Activated CD8-positive, alpha-beta T cell treated with anti-CD3 and anti-CD28 coated beads for 36 hours (primary cell): Measurements from ENCODE around the gene SNAPIN. TPM values are rescaled to one million over a fixed set of nuclear protein-coding genes. Genes with fewer than 3 reads are reported as not detected.

ENCODE experiments used
- ATAC-seq: fragments of 200-7000 bp; cut with Tn5 transposase; one replicate; pipeline ENCODE4 v1.10.0; 2021; ENCODE audit warnings: mild to moderate bottlenecking, moderate library complexity
- CTCF ChIA-PET: fragments of 350-600 bp; sonication (Branson Sonifier 250); formaldehyde crosslinking; loops from one replicate; lab custom pipeline; 2021; ENCODE audit warnings: antibody characterized with exemption; lab: Charles Lee
- POLR2A ChIA-PET: fragments of 350-600 bp; sonication (Branson Sonifier 250); formaldehyde crosslinking; loops from one replicate; lab custom pipeline; 2021; ENCODE audit warnings: antibody characterized with exemption; lab: Charles Lee
- DNase-seq: peaks from one replicate; pipeline ENCODE4 v3.0.0-alpha.2; 2020
- H3K27ac Mint-ChIP-seq: one replicate; pipeline ENCODE4 v1.8.0; 2021; ENCODE audit warnings: mild to moderate bottlenecking, mixed read lengths
- H3K27me3 Mint-ChIP-seq: one replicate; pipeline ENCODE4 v1.8.0; 2021; ENCODE audit warnings: mixed read lengths
- H3K36me3 Mint-ChIP-seq: one replicate; pipeline ENCODE4 v1.8.0; 2021; ENCODE audit warnings: low read depth, mixed read lengths
- H3K4me1 Mint-ChIP-seq: one replicate; pipeline ENCODE4 v1.8.0; 2021; ENCODE audit warnings: low read depth, mixed read lengths
- H3K4me3 Mint-ChIP-seq: one replicate; pipeline ENCODE4 v1.8.0; 2021; ENCODE audit warnings: mild to moderate bottlenecking, moderate library complexity, mixed read lengths
- H3K9me3 Mint-ChIP-seq: one replicate; pipeline ENCODE4 v1.8.0; 2021; ENCODE audit warnings: mixed read lengths
- CTCF ChIP-seq: fragments of 200-600 bp; IDR thresholded peaks from one replicate; pipeline ENCODE4 v1.8.0; 2022; ENCODE audit warnings: antibody characterized with exemption, mild to moderate bottlenecking
- intact Hi-C: fragments of 100-400 bp; cut with micrococcal nuclease; formaldehyde crosslinking; loops from one replicate; pipeline ENCODE4 v1.10.0; 2022
- microRNA-seq: library from miRNA; unstranded; fragments of <30 nt; microRNA quantifications from one replicate; pipeline ENCODE4 v1.2.0, GENCODE V29; 2022; ENCODE audit warnings: borderline microRNAs expressed, borderline replicate concordance
- total RNA-seq, 2 experiments: library from RNA; stranded (reverse); gene quantifications; one replicate each; pipeline ENCODE4 v1.2.3, GENCODE V29; 2021

SNAPIN gene
- total RNA-seq, 2 experiments from 2014 or later: 25.7 to 27.3 TPM

GRCh38 chr1:153698923-153699714 lies 40.6 kb downstream of the SNAPIN start:
- ATAC-seq: no peak
- TF ChIP-seq CTCF: no peak
- no peak overlapping the region for H3K4me3 Mint-ChIP-seq
- no peak overlapping the region for H3K27ac Mint-ChIP-seq
- no peaks in the 10 kb centered on the region for H3K36me3 Mint-ChIP-seq
- no peak for DNase-seq
- H3K9me3 Mint-ChIP-seq: no peaks in the 10 kb centered on the region
- CTCF ChIA-PET: interaction anchor here (1.2 kb wide), 1 partner anchor 21 kb away, joined by 3 read pairs; the partner anchor contains the start of gene NPR1
- no peaks in the 10 kb centered on the region for H3K4me1 Mint-ChIP-seq
- POLR2A ChIA-PET: no interaction called here
- intact Hi-C loops: no loop called here
- H3K27me3 Mint-ChIP-seq: peaks cover 2% of the 10 kb centered on the region

- intact Hi-C loops: no loop called here
- no peak overlapping the region for H3K27ac Mint-ChIP-seq
- ChIA-PET CTCF (interaction anchor here (1.2 kb wide), 1 partner anchor 22 kb away, joined by 3 read pairs; the partner anchor contains the start of gene NPR1), POLR2A (no interaction called here)
- H3K9me3 Mint-ChIP-seq: no peaks in the 10 kb centered on the region
- H3K4me1 Mint-ChIP-seq: no peaks in the 10 kb centered on the region
- no peaks in the 10 kb centered on the region for H3K36me3 Mint-ChIP-seq
- H3K27me3 Mint-ChIP-seq: peaks cover 2% of the 10 kb centered on the region
- no peak for TF ChIP-seq CTCF
- no peak overlapping the region for H3K4me3 Mint-ChIP-seq
- DNase-seq (no peak), ATAC-seq (no peak)
Observed at GRCh38 chr1:153699768-153700167, 41.3 kb downstream of the SNAPIN start.

- ChIA-PET POLR2A (no interaction called here), CTCF (no interaction called here)
- no peaks in the 10 kb centered on the region for H3K36me3 Mint-ChIP-seq
- no peaks in the 10 kb centered on the region for H3K4me1 Mint-ChIP-seq
- DNase-seq: peak; percentile 11
- no peak overlapping the region for H3K27ac Mint-ChIP-seq
- H3K9me3 Mint-ChIP-seq: no peaks in the 10 kb centered on the region
- ATAC-seq: no peak
- TF ChIP-seq CTCF: no peak
- H3K4me3 Mint-ChIP-seq: no peak overlapping the region
- H3K27me3 Mint-ChIP-seq: no peaks in the 10 kb centered on the region
- intact Hi-C loops: no loop called here
Observed at GRCh38 chr1:153705484-153705883, 47.0 kb downstream of the SNAPIN start.

- ChIA-PET CTCF (no interaction called here), POLR2A (no interaction called here)
- TF ChIP-seq CTCF: no peak
- no peak for ATAC-seq
- peaks cover 3% of the 10 kb centered on the region for H3K27me3 Mint-ChIP-seq
- no peaks in the 10 kb centered on the region for H3K4me1 Mint-ChIP-seq
- H3K4me3 Mint-ChIP-seq: no peak overlapping the region
- H3K9me3 Mint-ChIP-seq: no peaks in the 10 kb centered on the region
- intact Hi-C loops: no loop called here
- no peaks in the 10 kb centered on the region for H3K36me3 Mint-ChIP-seq
- no peak overlapping the region for H3K27ac Mint-ChIP-seq
- DNase-seq: no peak
Observed at GRCh38 chr1:153711026-153711425, 52.5 kb downstream of the SNAPIN start.

Small RNA genes within 50 kb of the gene (microRNA-seq; reads per million reads assigned to microRNA genes)
- gene MIR8083: not detected

Other genes starting within 250 kb of the SNAPIN start
- not detected for gene S100A7A, start 242.2 kb upstream of the SNAPIN start, total RNA-seq
- not detected for gene S100A7, start 198.1 kb upstream of the SNAPIN start, total RNA-seq
- 100 to 1,000 TPM; 200 to 211 TPM for gene S100A6, start 122.7 kb upstream of the SNAPIN start, total RNA-seq
- gene S100A5, start 117.8 kb upstream of the SNAPIN start, total RNA-seq: 1 to 10 TPM; 1.1 to 1.2 TPM
- 100 to 1,000 TPM; 109 to 118 TPM for gene S100A4, start 112.9 kb upstream of the SNAPIN start, total RNA-seq
- gene S100A3, start 109.4 kb upstream of the SNAPIN start, total RNA-seq: not detected
- gene S100A2, start 92.9 kb upstream of the SNAPIN start, total RNA-seq: under 1 TPM in 1 of 2 experiments, not detected in 1; 0.50 TPM
- gene S100A16, start 45.6 kb upstream of the SNAPIN start, total RNA-seq: not detected
- not detected for gene S100A14, start 42.4 kb upstream of the SNAPIN start, total RNA-seq
- 1 to 10 TPM; 8.1 to 9.4 TPM for gene S100A13, start 31.2 kb upstream of the SNAPIN start, total RNA-seq
- not detected for gene S100A1, start 30.3 kb upstream of the SNAPIN start, total RNA-seq
- gene CHTOP, start 24.6 kb upstream of the SNAPIN start, total RNA-seq: 10 to 100 TPM; 76.8 to 83.2 TPM
- 100 to 1,000 TPM; 328 to 333 TPM for gene ILF2, start 12.3 kb downstream of the SNAPIN start, total RNA-seq
- not detected for gene NPR1, start 20.0 kb downstream of the SNAPIN start, total RNA-seq
- gene INTS3, start 69.3 kb downstream of the SNAPIN start, total RNA-seq: 10 to 100 TPM; 45.0 to 45.5 TPM
- gene SLC27A3, start 116.7 kb downstream of the SNAPIN start, total RNA-seq: 1 to 10 TPM; 7.2 to 10.0 TPM